Kidney (tissue), 14 donors: Measurements from ENCODE around the gene AKAP13. TPM values are rescaled to one million over a fixed set of nuclear protein-coding genes. Genes with fewer than 3 reads are reported as not detected.

Experiments used
- DNase-seq, 5 donors: peaks; one replicate each; pipeline ENCODE4 v3.0.0-alpha.2; 2013 to 2020
- FAIRE-seq: peaks from 2 replicates; lab custom pipeline; 2012; peaks lifted over from hg19 to GRCh38; lab: Jason Lieb, UNC
- H3K27ac ChIP-seq, 2 donors: one replicate each; pipeline ENCODE4 v1.7.0; 2013; ENCODE audit warnings: low read depth in 2 of 2, low read length in 2 of 2, inconsistent platforms in 1 of 2
- H3K27me3 ChIP-seq: one replicate; pipeline ENCODE4 v1.7.1; 2013; ENCODE audit warnings: low read length, inconsistent platforms; ENCODE audit not compliant: control insufficient read depth, insufficient read depth
- H3K36me3 ChIP-seq, 3 donors: one replicate each; pipeline versions ENCODE4 v1.7.0 to v1.7.1; 2013; ENCODE audit warnings: low read length in 3 of 3, control low read depth in 1 of 3, inconsistent platforms in 1 of 3; ENCODE audit not compliant: insufficient read depth in 3 of 3, control insufficient read depth in 2 of 3
- H3K4me1 ChIP-seq, 3 donors: one replicate each; pipeline versions ENCODE4 v1.7.0 to v1.7.1; 2013; ENCODE audit warnings: low read length in 3 of 3, inconsistent platforms in 1 of 3, low read depth in 1 of 3; ENCODE audit not compliant: control insufficient read depth in 2 of 3, insufficient read depth in 2 of 3
- H3K4me3 ChIP-seq, 3 donors: one replicate each; pipeline versions ENCODE4 v1.7.0 to v1.8.1; 2013; ENCODE audit warnings: low read length in 3 of 3, control low read depth in 1 of 3, inconsistent platforms in 1 of 3
- H3K9ac ChIP-seq, 3 donors: one replicate each; pipeline versions ENCODE4 v1.7.0 to v1.7.1; 2013; ENCODE audit warnings: low read length in 3 of 3, control low read depth in 1 of 3, inconsistent platforms in 1 of 3
- H3K9me3 ChIP-seq, 3 donors: one replicate each; pipeline versions ENCODE4 v1.7.0 to v1.7.1; 2013; ENCODE audit warnings: low read length in 3 of 3, control low read depth in 1 of 3, inconsistent platforms in 1 of 3; ENCODE audit not compliant: control insufficient read depth in 2 of 3, insufficient read depth in 1 of 3
- intact Hi-C: fragments of 100-400 bp; cut with DNase I; formaldehyde crosslinking; loops from one replicate; pipeline ENCODE4 v1.11.1; 2022
- polyA plus RNA-seq: library from polyadenylated mRNA; stranded (reverse); fragments of 350-450 nt; fragmentation: Illumina TruSeq; extraction: RNeasy Lipid Tissue Mini Kit (QIAGEN cat#74804); gene quantifications from one replicate; pipeline ENCODE4 v1.2.3, GENCODE V29; 2014; ENCODE audit warnings: low read depth, low replicate concordance; ENCODE audit not compliant: insufficient read depth
- total RNA-seq: library from RNA; stranded (reverse); fragmentation: NEBNext Ultra II Directional; extraction: Animal tissue kit (Norgen Biotek cat#: 25700); gene quantifications from one replicate; pipeline ENCODE4 v1.2.1, GENCODE V29; 2021
- TF ChIP-seq, protein P1 (sequence below): IDR thresholded peaks from 3 replicates; pipeline ENCODE4 v1.5.1; 2012; ENCODE audit warnings: mild to moderate bottlenecking, moderate library complexity, borderline replicate concordance; ENCODE audit not compliant: insufficient read depth; ENCODE audit errors: extremely low read depth
- donor health status: control.
- donor health status: control.
- donor health status: control.
- donor health status: control.
- donor health status: control.
- donor health status: DM: yes; HTN: yes; CAD: no.
- donor health status: Normal renal cell carcinoma (clear cell type).

AKAP13 gene
- total and polyA plus RNA-seq, 2 donors from 2014 or later: 18.8 to 174 TPM

DNA sequence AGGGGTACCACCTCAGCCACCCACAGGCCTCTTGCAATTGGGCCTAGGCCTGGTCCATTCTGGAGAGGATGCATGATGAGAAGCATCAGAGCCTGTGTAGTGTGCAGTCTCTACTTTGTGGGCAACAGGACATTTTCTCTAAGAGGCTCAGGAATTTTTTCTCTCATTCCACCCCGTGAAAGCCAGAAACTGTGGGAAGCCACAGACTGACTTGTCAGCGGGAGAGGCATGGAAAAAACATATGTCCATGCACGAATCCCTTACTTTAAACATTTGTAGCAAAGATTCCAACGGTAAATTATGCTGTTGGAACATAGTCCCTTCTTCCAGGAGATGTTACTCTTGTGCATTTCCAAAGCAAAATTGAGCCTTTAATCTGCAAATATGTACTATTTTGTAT is 217.8 kb downstream of the AKAP13 start:
- no peak for FAIRE-seq
- TF ChIP-seq, protein P1, sequence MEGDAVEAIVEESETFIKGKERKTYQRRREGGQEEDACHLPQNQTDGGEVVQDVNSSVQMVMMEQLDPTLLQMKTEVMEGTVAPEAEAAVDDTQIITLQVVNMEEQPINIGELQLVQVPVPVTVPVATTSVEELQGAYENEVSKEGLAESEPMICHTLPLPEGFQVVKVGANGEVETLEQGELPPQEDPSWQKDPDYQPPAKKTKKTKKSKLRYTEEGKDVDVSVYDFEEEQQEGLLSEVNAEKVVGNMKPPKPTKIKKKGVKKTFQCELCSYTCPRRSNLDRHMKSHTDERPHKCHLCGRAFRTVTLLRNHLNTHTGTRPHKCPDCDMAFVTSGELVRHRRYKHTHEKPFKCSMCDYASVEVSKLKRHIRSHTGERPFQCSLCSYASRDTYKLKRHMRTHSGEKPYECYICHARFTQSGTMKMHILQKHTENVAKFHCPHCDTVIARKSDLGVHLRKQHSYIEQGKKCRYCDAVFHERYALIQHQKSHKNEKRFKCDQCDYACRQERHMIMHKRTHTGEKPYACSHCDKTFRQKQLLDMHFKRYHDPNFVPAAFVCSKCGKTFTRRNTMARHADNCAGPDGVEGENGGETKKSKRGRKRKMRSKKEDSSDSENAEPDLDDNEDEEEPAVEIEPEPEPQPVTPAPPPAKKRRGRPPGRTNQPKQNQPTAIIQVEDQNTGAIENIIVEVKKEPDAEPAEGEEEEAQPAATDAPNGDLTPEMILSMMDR: no peak
- Histone ChIP-seq H3K9me3 (no peaks in the 10 kb centered on the region), H3K27ac (no peak overlapping the region), H3K36me3 (peaks cover 0 to 2% (median 0%) of the 10 kb centered on the region in 3 donors), H3K27me3 (no peaks in the 10 kb centered on the region), H3K4me1 (peaks cover 0 to 4% (median 2%) of the 10 kb centered on the region in 3 donors), H3K4me3 (no peak overlapping the region), H3K9ac (no peak overlapping the region)
- DNase-seq: no peak
- intact Hi-C loops: no loop called here

DNA sequence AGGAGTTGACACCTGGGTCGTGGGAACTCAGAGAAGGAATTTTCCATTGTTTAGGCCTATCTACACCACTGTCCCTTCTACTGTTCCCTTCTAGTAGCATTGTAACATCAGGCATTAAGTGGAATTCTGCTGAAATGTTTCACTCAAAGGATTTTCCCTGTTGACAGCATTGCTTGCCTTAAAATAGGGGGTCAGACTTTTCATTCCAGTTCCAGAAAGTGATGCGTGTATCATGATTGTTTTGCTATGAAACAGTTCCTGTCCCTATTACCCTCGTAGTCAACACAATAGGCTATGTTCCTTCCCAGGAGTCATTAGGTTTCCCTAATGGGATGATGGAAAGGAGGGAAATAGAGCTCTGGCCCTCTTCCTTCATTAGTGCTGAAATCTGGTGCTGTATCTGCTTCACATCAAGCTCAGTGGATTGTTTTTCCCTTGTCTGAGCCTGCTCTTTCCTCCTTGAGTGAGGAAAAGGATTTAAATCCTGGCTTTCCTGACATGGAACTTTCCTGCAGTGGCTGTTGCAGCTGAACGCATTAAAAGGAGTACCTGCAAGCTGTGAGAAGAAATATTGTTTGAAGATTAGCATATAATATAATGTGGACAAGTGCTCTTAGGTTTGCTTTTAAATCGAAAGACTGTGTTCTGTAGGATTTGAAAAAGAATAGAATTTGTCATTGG is 218.5 kb downstream of the AKAP13 start:
- intact Hi-C loops: no loop called here
- Histone ChIP-seq H3K9me3 (no peaks in the 10 kb centered on the region), H3K27me3 (no peaks in the 10 kb centered on the region), H3K4me3 (no peak overlapping the region), H3K9ac (no peak overlapping the region), H3K4me1 (peaks cover 0 to 3% (median 2%) of the 10 kb centered on the region in 3 donors), H3K36me3 (peaks cover 0 to 4% (median 2%) of the 10 kb centered on the region in 3 donors), H3K27ac (no peak overlapping the region)
- FAIRE-seq (no peak), DNase-seq (no peak)
- TF ChIP-seq, protein P1: no peak

DNA sequence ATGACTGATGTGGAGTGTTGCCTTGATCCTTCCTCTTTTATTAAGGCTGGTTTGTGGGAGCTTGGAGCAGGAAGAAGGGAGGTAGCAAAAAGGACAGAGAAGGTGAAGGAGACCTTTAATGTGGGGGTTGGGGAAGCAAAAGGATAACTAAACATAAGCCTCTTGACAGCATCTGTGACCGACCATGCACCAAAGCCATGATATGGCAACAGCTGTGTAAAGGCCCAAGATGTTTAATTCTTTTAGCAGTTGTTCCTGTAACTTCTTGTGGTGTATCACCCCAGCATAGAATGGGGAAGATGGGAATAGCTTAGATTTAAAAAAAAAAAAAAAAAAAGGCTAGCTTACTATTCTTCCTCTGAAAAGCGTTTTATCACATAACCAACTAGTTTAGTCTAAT is 219.6 kb downstream of the AKAP13 start:
- DNase-seq: no peak
- TF ChIP-seq, protein P1: no peak
- H3K27ac ChIP-seq: no peak overlapping the region
- no peak for FAIRE-seq
- H3K27me3 ChIP-seq: no peaks in the 10 kb centered on the region
- no peak overlapping the region for H3K9ac ChIP-seq
- H3K36me3 ChIP-seq: peaks cover 0 to 4% (median 2%) of the 10 kb centered on the region in 3 donors
- H3K9me3 ChIP-seq: no peaks in the 10 kb centered on the region
- intact Hi-C loops: no loop called here
- no peak overlapping the region for H3K4me3 ChIP-seq
- H3K4me1 ChIP-seq: no peaks in the 10 kb centered on the region
